ENCODE data around the gene BRAP. TPM values are rescaled to one million over a fixed set of nuclear protein-coding genes. Genes with fewer than 3 reads are reported as not detected.

The BRAP gene
- total RNA-seq, 1 experiment from 2014 or later = 25.0 TPM

DNA sequence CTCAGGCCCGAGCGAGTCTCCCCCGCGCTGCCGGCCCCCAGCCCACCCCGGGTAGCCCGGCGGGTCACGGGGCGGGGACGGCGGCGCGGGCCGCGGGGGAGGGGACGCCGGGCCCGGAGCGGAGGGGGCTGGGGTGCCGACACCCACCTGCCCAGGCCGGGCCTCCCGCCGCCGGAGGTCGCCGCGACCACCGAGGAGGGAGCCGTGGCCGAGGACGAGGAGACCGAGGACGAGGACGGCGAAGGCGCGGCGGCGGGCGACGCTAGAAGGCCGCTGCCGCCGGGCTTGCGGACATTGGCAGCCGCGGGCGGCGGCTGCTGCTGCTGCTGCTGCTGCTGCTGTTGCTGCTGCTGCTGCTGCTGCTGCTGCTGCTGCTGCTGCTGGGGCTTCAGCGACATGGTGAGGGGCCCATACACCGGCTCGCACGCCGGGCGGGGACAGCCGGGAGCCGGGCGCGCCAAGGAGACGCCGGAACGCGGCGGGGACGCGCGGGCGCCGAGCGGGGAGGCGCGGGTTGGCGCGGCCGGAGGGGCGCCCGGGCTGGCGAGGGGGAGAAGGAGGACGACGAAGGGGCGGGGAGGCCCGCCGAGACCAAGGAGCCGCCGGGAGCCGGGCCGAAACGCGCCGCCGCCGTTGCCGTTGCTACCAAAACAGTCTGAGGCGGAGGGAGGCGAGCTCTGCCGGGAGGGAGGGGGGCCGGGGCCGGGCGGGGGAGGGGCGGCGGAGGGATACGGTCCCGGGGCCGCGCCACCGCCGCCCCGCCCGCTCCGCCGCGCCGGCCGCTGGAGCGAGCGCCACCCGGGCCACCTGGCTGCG is 86.9 kb downstream of the BRAP start, which contains the start of gene ATXN2:
Gene ATXN2 (minus strand): TSS at position 679 of the 816 bp plus-strand sequence. CDS start 281 bp downstream, at position 398.
- H3K9me3 ChIP-seq (ENCODE audit: control insufficient read depth, low read depth, low read length) = no peaks in the 10 kb centered on the region
- no peaks in the 10 kb centered on the region for H4K20me1 ChIP-seq (ENCODE audit: control insufficient read depth, insufficient read depth, insufficient read length)
- H2BK5ac ChIP-seq (ENCODE audit: insufficient read length, low read length) = no peak within 1 kb of the TSS
- no CpG with 5 or more reads among the region's 119 CpGs for WGBS (ENCODE audit: extremely low coverage, insufficient read length, low lambda C conversion rate)
- no peak within 1 kb of the TSS for H2BK120ac ChIP-seq (ENCODE audit: low read depth, low read length, poor library complexity, severe bottlenecking)
- Mint-ChIP-seq H3K9me3 (peaks cover 5 to 8% of the 10 kb centered on the region in 2 experiments; a peak in 4 of 5 replicates), H3K4me1 (peaks cover 22 to 28% of the 10 kb centered on the region in 2 experiments), H3K27me3 (ENCODE audit: low read depth) (no peaks in the 10 kb centered on the region; the same call in 1 of the 2 replicates), H3K36me3 (ENCODE audit: insufficient read depth in 1 of 3, low read depth in 3 of 3) (peaks cover 0 to 11% (median 0%) of the 10 kb centered on the region in 3 experiments; a peak in 3 of 7 replicates), H3K27ac (peak within 1 kb of the TSS; percentile 90 to 98 (median 95)), H3K4me3 (peak within 1 kb of the TSS; percentile 86 to 95)
- H3K79me1 ChIP-seq (ENCODE audit: insufficient read depth, low read depth, low read length, poor library complexity, severe bottlenecking) = no peaks in the 10 kb centered on the region
- peak within 1 kb of the TSS; percentile 79 for H3K9ac ChIP-seq (ENCODE audit: extremely low read depth, insufficient read length, low read length)
- H3K14ac ChIP-seq (ENCODE audit: insufficient read depth, low read length) = peak within 1 kb of the TSS; percentile 97
- H2BK15ac ChIP-seq (ENCODE audit: low read depth, low read length) = no peak within 1 kb of the TSS; the same call in 1 of the 2 replicates
- no peak for DNase-seq
- peak within 1 kb of the TSS; percentile 93 for H3K18ac ChIP-seq (ENCODE audit: insufficient read length, low read depth, low read length)
- no peaks in the 10 kb centered on the region for H3K27me3 ChIP-seq (ENCODE audit: insufficient read depth, low read length)
- no peak within 1 kb of the TSS for H2AFZ ChIP-seq (ENCODE audit: low read length)
- H2AK5ac ChIP-seq (ENCODE audit: insufficient read length, low read length) = no peak within 1 kb of the TSS
- H3K56ac ChIP-seq (ENCODE audit: insufficient read length, low read depth, low read length) = no peak within 1 kb of the TSS
- H3T11ph ChIP-seq (ENCODE audit: low read length) = no peak within 1 kb of the TSS
- no peak within 1 kb of the TSS for H4K91ac ChIP-seq (ENCODE audit: insufficient read length, low read depth, low read length)
- no peak within 1 kb of the TSS for H3K4ac ChIP-seq (ENCODE audit: low read depth, low read length)
- no peaks in the 10 kb centered on the region; the same call in 1 of the 2 replicates for H3K4me1 ChIP-seq (ENCODE audit: insufficient read depth, low read length)
- H3K23me2 ChIP-seq (ENCODE audit: insufficient read length, low read depth, low read length, poor library complexity, severe bottlenecking) = peaks cover 20% of the 10 kb centered on the region
- H2BK12ac ChIP-seq (ENCODE audit: insufficient read length, low read depth, low read length) = no peak within 1 kb of the TSS
- no peak within 1 kb of the TSS for H2BK20ac ChIP-seq (ENCODE audit: low read depth, low read length, poor library complexity, severe bottlenecking)
- no peak within 1 kb of the TSS for H3K23ac ChIP-seq (ENCODE audit: insufficient read length, low read depth, low read length)
- H4K5ac ChIP-seq (ENCODE audit: insufficient read length, low read depth, low read length) = no peak within 1 kb of the TSS
- TF ChIP-seq, protein P1, sequence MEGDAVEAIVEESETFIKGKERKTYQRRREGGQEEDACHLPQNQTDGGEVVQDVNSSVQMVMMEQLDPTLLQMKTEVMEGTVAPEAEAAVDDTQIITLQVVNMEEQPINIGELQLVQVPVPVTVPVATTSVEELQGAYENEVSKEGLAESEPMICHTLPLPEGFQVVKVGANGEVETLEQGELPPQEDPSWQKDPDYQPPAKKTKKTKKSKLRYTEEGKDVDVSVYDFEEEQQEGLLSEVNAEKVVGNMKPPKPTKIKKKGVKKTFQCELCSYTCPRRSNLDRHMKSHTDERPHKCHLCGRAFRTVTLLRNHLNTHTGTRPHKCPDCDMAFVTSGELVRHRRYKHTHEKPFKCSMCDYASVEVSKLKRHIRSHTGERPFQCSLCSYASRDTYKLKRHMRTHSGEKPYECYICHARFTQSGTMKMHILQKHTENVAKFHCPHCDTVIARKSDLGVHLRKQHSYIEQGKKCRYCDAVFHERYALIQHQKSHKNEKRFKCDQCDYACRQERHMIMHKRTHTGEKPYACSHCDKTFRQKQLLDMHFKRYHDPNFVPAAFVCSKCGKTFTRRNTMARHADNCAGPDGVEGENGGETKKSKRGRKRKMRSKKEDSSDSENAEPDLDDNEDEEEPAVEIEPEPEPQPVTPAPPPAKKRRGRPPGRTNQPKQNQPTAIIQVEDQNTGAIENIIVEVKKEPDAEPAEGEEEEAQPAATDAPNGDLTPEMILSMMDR (conservative IDR thresholded peaks at IDR 0.05) = no peak
- H3K79me2 ChIP-seq (ENCODE audit: insufficient read depth, low read length) = peaks cover 22% of the 10 kb centered on the region; the same call in 1 of the 2 replicates
- H4K8ac ChIP-seq (replicated peaks; ENCODE audit: insufficient read length, low read depth, low read length) = no peak within 1 kb of the TSS
- H3K4me2 ChIP-seq (ENCODE audit: insufficient read depth, insufficient read length, low read length) = peak within 1 kb of the TSS; percentile 83
- H3K27ac ChIP-seq (ENCODE audit: insufficient read length, low read depth, low read length) = peak within 1 kb of the TSS; percentile 31
